PC-9 (cell line): Measurements from ENCODE around the gene JAK3. TPM values are rescaled to one million over a fixed set of nuclear protein-coding genes. Genes with fewer than 3 reads are reported as not detected.
"Not testable (repeated sequence)": the region's sequence is repeated elsewhere in the genome, so short reads cannot be mapped to it uniquely, and the experiment has no call there.

Source experiments
- BruUV-seq: library from RNA; stranded (reverse); fragments of 400-500 nt; replicated peaks from 2 replicates; lab custom pipeline; 2021; lab: Mats Ljungman, UMichigan
- CTCF ChIA-PET: fragments of 300-600 bp; sonication (Branson Sonifier 250); formaldehyde crosslinking; loops from one replicate; lab custom pipeline; 2022; ENCODE audit warnings: antibody characterized with exemption; lab: Charles Lee
- POLR2A ChIA-PET: fragments of 300-600 bp; sonication (Branson Sonifier 250); formaldehyde crosslinking; loops from one replicate; lab custom pipeline; 2022; ENCODE audit warnings: antibody characterized with exemption; ENCODE audit not compliant: unreplicated experiment; lab: Charles Lee
- DNase-seq, 2 experiments: peaks; one replicate each; pipeline versions ENCODE4 v3.0.0 to v3.0.0-alpha.2; 2015 to 2022; ENCODE audit warnings: mixed read lengths in 1 of 2
- H2AFZ ChIP-seq: fragments of 200-600 bp; sonication (generic); 2 replicates; pipeline ENCODE4 v1.8.1; 2017; ENCODE audit warnings: antibody characterized with exemption
- H3F3A ChIP-seq: fragments of 200-600 bp; sonication (generic); 2 replicates; pipeline ENCODE4 v1.8.1; 2017; ENCODE audit warnings: antibody characterized with exemption, mild to moderate bottlenecking, low read depth; ENCODE audit not compliant: insufficient read depth
- H3K27ac ChIP-seq: fragments of 200-600 bp; sonication (generic); 2 replicates; pipeline ENCODE4 v1.6.1; 2016; ENCODE audit warnings: mixed run types
- H3K27me3 ChIP-seq: fragments of 200-600 bp; sonication (generic); 2 replicates; pipeline ENCODE4 v1.6.1; 2016; ENCODE audit warnings: low read depth, mixed run types; ENCODE audit not compliant: insufficient read depth
- H3K36me3 ChIP-seq: fragments of 200-600 bp; sonication (generic); 2 replicates; pipeline ENCODE4 v1.6.1; 2016; ENCODE audit warnings: low read depth, mixed run types
- H3K4me1 ChIP-seq: fragments of 200-600 bp; sonication (generic); replicated peaks from 2 replicates; pipeline ENCODE4 v1.6.1; 2016; ENCODE audit warnings: mixed run types; ENCODE audit not compliant: insufficient read depth
- H3K4me2 ChIP-seq: fragments of 200-600 bp; sonication (generic); 2 replicates; pipeline ENCODE4 v1.6.1; 2017; ENCODE audit warnings: mixed run types
- H3K4me3 ChIP-seq: fragments of 200-600 bp; sonication (generic); 2 replicates; pipeline ENCODE4 v1.6.1; 2016; ENCODE audit warnings: mixed run types
- H3K79me2 ChIP-seq: fragments of 200-600 bp; sonication (generic); 2 replicates; pipeline ENCODE4 v1.6.1; 2017; ENCODE audit warnings: low read depth, mixed run types
- H3K9me2 ChIP-seq: fragments of 200-600 bp; sonication (generic); 2 replicates; pipeline ENCODE4 v1.8.1; 2017; ENCODE audit warnings: mild to moderate bottlenecking; ENCODE audit not compliant: insufficient read depth
- H3K9me3 ChIP-seq: fragments of 200-600 bp; sonication (generic); 2 replicates; pipeline ENCODE4 v1.8.1; 2016; ENCODE audit warnings: low read depth; ENCODE audit not compliant: insufficient read depth
- H4K20me1 ChIP-seq: fragments of 200-600 bp; sonication (generic); 2 replicates; pipeline ENCODE4 v1.8.1; 2017; ENCODE audit not compliant: insufficient read depth
- CTCF ChIP-seq: fragments of 200-600 bp; sonication (generic); conservative IDR thresholded peaks from 2 replicates; pipeline ENCODE4 v1.6.1; 2017; ENCODE audit warnings: mixed run types, antibody characterized with exemption, mild to moderate bottlenecking, moderate library complexity
- EZH2 ChIP-seq: fragments of 200-600 bp; sonication (generic); IDR thresholded peaks from 2 replicates; pipeline ENCODE4 v1.8.0; 2017; ENCODE audit warnings: antibody characterized with exemption, low read depth
- intact Hi-C: fragments of 100-400 bp; cut with micrococcal nuclease; formaldehyde crosslinking; loops from one replicate; pipeline ENCODE4 v1.10.0; 2022; ENCODE audit not compliant: unreplicated experiment
- total RNA-seq: library from RNA; stranded (reverse); gene quantifications from 2 replicates; pipeline ENCODE4 v1.2.3, GENCODE V29; 2021

The JAK3 gene
- total RNA-seq, 1 experiment from 2014 or later: 13.5 TPM

GRCh38 chr19:17788632-17789031 lies 59.1 kb downstream of the JAK3 start:
- CTCF ChIA-PET: no interaction called here
- H3K27ac ChIP-seq: 0 out of 2 replicates have a peak overlapping the region, but pooled peaks have one; percentile 87
- BruUV-seq: no TSS peak
- no peaks in the 10 kb centered on the region for H3K79me2 ChIP-seq
- H3K4me2 ChIP-seq: no peak overlapping the region
- TF ChIP-seq EZH2 (no peak), CTCF (no peak)
- no peak overlapping the region for H3K4me3 ChIP-seq
- POLR2A ChIA-PET: no interaction called here
- H3K4me1 ChIP-seq: peaks cover 34% of the 10 kb centered on the region
- peaks cover 56% of the 10 kb centered on the region for H3F3A ChIP-seq
- H2AFZ ChIP-seq: no peak overlapping the region
- peak in 1 of 2 experiments; percentile 25 for DNase-seq
- no peaks in the 10 kb centered on the region for H4K20me1 ChIP-seq
- no peaks in the 10 kb centered on the region for H3K9me2 ChIP-seq
- no peaks in the 10 kb centered on the region for H3K9me3 ChIP-seq
- H3K36me3 ChIP-seq: peaks cover 5% of the 10 kb centered on the region; the same call in 1 of the 2 replicates
- intact Hi-C loops: no loop called here
- no peaks in the 10 kb centered on the region for H3K27me3 ChIP-seq

DNA sequence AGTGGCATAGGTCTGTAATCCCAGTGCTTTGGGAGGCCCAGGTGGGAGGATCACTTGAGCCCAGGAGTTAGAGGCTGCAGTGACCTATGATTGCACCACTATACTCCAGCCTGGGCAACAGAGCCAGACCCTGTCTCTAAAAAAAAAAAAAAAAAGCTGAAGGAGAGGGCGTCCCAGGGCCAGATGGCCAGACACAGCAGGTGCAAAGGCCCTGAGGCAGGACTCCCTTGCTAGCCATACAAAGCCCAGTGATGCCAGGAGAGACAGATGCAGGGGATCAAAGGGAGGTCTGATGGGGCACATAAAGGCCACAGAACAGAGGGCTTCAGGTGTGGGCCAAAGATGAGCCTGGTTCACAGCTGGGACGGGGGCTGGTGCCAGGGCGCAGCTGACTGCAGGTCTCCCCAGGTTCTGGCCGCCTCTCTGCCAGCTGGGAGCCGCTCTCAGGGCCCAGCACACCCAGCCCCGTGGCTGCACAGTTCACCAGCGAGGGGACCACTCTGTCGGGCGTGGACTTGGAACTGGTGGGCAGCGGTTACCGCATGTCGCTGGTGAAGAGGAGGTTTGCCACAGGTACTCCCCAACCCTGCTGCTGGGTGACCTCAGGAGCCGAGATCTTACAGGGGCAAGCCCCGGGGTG lies 60.4 kb downstream of the JAK3 start:
- no TSS peak for BruUV-seq
- DNase-seq: peak in 1 of 2 experiments; percentile 18
- no peaks in the 10 kb centered on the region for H3K9me3 ChIP-seq
- H3K27ac ChIP-seq: no peak overlapping the region
- H3K9me2 ChIP-seq: no peaks in the 10 kb centered on the region
- peaks cover 47% of the 10 kb centered on the region for H3F3A ChIP-seq
- no peak for TF ChIP-seq EZH2
- TF ChIP-seq CTCF: no peak
- intact Hi-C loops: no loop called here
- no peak overlapping the region for H3K4me3 ChIP-seq
- POLR2A ChIA-PET: interaction anchor here (0.8 kb wide), 1 partner anchor 472 kb away, joined by 9 read pairs; no protein-coding TSS in a partner anchor
- no peaks in the 10 kb centered on the region for H3K79me2 ChIP-seq
- peaks cover 7% of the 10 kb centered on the region; the same call in 1 of the 2 replicates for H3K36me3 ChIP-seq
- CTCF ChIA-PET: no interaction called here
- no peak overlapping the region for H3K4me2 ChIP-seq
- no peak overlapping the region for H2AFZ ChIP-seq
- no peaks in the 10 kb centered on the region for H4K20me1 ChIP-seq
- H3K27me3 ChIP-seq: no peaks in the 10 kb centered on the region
- H3K4me1 ChIP-seq: peaks cover 31% of the 10 kb centered on the region

- Histone ChIP-seq H3K9me3 (no peaks in the 10 kb centered on the region), H3K36me3 (peaks cover 10% of the 10 kb centered on the region; the same call in 1 of the 2 replicates), H3K27ac (no peak overlapping the region), H3F3A (peaks cover 22% of the 10 kb centered on the region), H3K4me3 (no peak overlapping the region), H3K79me2 (peaks cover 8% of the 10 kb centered on the region; the same call in 1 of the 2 replicates), H3K27me3 (no peaks in the 10 kb centered on the region), H3K4me2 (no peak overlapping the region), H4K20me1 (no peaks in the 10 kb centered on the region), H2AFZ (no peak overlapping the region), H3K4me1 (peaks cover 1% of the 10 kb centered on the region; the same call in 1 of the 2 replicates), H3K9me2 (no peaks in the 10 kb centered on the region)
- CTCF ChIA-PET: interaction anchor here (0.6 kb wide), 2 partner anchors 170 to 563 kb away, joined by 5 to 7 read pairs; no protein-coding TSS in a partner anchor
- intact Hi-C loops: no loop called here
- BruUV-seq: no TSS peak
- POLR2A ChIA-PET: no interaction called here
- no peak for TF ChIP-seq EZH2
- peak; percentile 97 for TF ChIP-seq CTCF
- DNase-seq: peak; percentile 48 to 54
Measured at GRCh38 chr19:17784201-17785008, 63.4 kb downstream of the JAK3 start.

- H3K9me2 ChIP-seq, H3K27me3 ChIP-seq, H3K4me1 ChIP-seq, H4K20me1 ChIP-seq, H3K4me3 ChIP-seq, BruUV-seq, H3K79me2 ChIP-seq, H3K36me3 ChIP-seq, H3K27ac ChIP-seq, H3K4me2 ChIP-seq, H2AFZ ChIP-seq, POLR2A ChIA-PET, H3K9me3 ChIP-seq, intact Hi-C loops: not testable (repeated sequence)
- DNase-seq: peak in 1 of 2 experiments; percentile 24
- CTCF ChIA-PET: interaction anchor here (0.6 to 0.7 kb wide), 2 partner anchors 171 to 299 kb away, joined by 4 to 5 read pairs; no protein-coding TSS in a partner anchor
- H3F3A ChIP-seq: peaks cover 19% of the 10 kb centered on the region
Measured at GRCh38 chr19:17783721-17784120, 64.1 kb downstream of the JAK3 start.
